H9 (cell line): ENCODE measurements around the gene DOCK1. TPM values are rescaled to one million over a fixed set of nuclear protein-coding genes. Genes with fewer than 3 reads are reported as not detected.

Experiments
- DNase-seq: peaks from one replicate; pipeline ENCODE4 v3.0.0-alpha.2; 2017
- H2AFZ ChIP-seq: one replicate; pipeline ENCODE4 v1.6.1; 2013; ENCODE audit warnings: mild to moderate bottlenecking, low read length, control low read depth, moderate library complexity
- H2AK5ac ChIP-seq: 2 replicates; pipeline ENCODE4 v1.6.1; 2013; ENCODE audit warnings: low read length, control low read depth, mixed read lengths; ENCODE audit not compliant: insufficient read length
- H2BK120ac ChIP-seq: one replicate; pipeline ENCODE4 v1.6.1; 2013; ENCODE audit warnings: low read depth, mild to moderate bottlenecking, low read length, control low read depth, inconsistent platforms; ENCODE audit not compliant: poor library complexity, severe bottlenecking
- H2BK12ac ChIP-seq: 2 replicates; pipeline ENCODE4 v1.6.1; 2013; ENCODE audit warnings: low read length, control low read depth, mixed read lengths, low read depth; ENCODE audit not compliant: insufficient read length
- H2BK15ac ChIP-seq: 2 replicates; pipeline ENCODE4 v1.6.1; 2013; ENCODE audit warnings: low read depth, low read length, control low read depth
- H2BK20ac ChIP-seq: one replicate; pipeline ENCODE4 v1.6.1; 2013; ENCODE audit warnings: low read depth, mild to moderate bottlenecking, low read length, control low read depth, inconsistent platforms; ENCODE audit not compliant: poor library complexity, severe bottlenecking
- H2BK5ac ChIP-seq: 2 replicates; pipeline ENCODE4 v1.6.1; 2013; ENCODE audit warnings: low read length, control low read depth, mixed read lengths; ENCODE audit not compliant: insufficient read length
- H3K14ac ChIP-seq: 2 replicates; pipeline ENCODE4 v1.6.1; 2013; ENCODE audit warnings: low read length, control low read depth; ENCODE audit not compliant: insufficient read depth
- H3K18ac ChIP-seq: 2 replicates; pipeline ENCODE4 v1.6.1; 2013; ENCODE audit warnings: low read depth, mild to moderate bottlenecking, mixed read lengths, low read length, control low read depth; ENCODE audit not compliant: insufficient read length
- H3K23ac ChIP-seq: 2 replicates; pipeline ENCODE4 v1.6.1; 2013; ENCODE audit warnings: low read length, control low read depth, mixed read lengths, low read depth; ENCODE audit not compliant: insufficient read length
- H3K23me2 ChIP-seq: 2 replicates; pipeline ENCODE4 v1.6.1; 2013; ENCODE audit warnings: low read depth, mild to moderate bottlenecking, mixed read lengths, low read length, control low read depth; ENCODE audit not compliant: insufficient read length, poor library complexity, severe bottlenecking
- H3K27ac ChIP-seq: 2 replicates; pipeline ENCODE4 v1.5.1; 2013; ENCODE audit warnings: low read length, control low read depth, mixed read lengths, low read depth; ENCODE audit not compliant: insufficient read length
- H3K27me3 ChIP-seq: 2 replicates; pipeline ENCODE4 v1.6.1; 2013; ENCODE audit warnings: low read length, control low read depth, inconsistent platforms; ENCODE audit not compliant: insufficient read depth
- H3K4ac ChIP-seq: 2 replicates; pipeline ENCODE4 v1.6.1; 2013; ENCODE audit warnings: low read depth, mild to moderate bottlenecking, control low read depth, inconsistent platforms, low read length, moderate library complexity
- H3K4me1 ChIP-seq: 2 replicates; pipeline ENCODE4 v1.6.1; 2013; ENCODE audit warnings: low read length, control low read depth, inconsistent platforms; ENCODE audit not compliant: insufficient read depth
- H3K4me2 ChIP-seq: 2 replicates; pipeline ENCODE4 v1.6.1; 2013; ENCODE audit warnings: low read length, control low read depth, mixed read lengths; ENCODE audit not compliant: insufficient read length, insufficient read depth
- H3K56ac ChIP-seq: 2 replicates; pipeline ENCODE4 v1.6.1; 2013; ENCODE audit warnings: low read depth, mild to moderate bottlenecking, mixed read lengths, low read length, control low read depth; ENCODE audit not compliant: insufficient read length
- H3K79me1 ChIP-seq: 2 replicates; pipeline ENCODE4 v1.6.1; 2013; ENCODE audit warnings: low read depth, mild to moderate bottlenecking, moderate library complexity, low read length, control low read depth, inconsistent platforms; ENCODE audit not compliant: insufficient read depth, poor library complexity, severe bottlenecking
- H3K79me2 ChIP-seq: 2 replicates; pipeline ENCODE4 v1.6.1; 2013; ENCODE audit warnings: low read length, control low read depth, inconsistent platforms; ENCODE audit not compliant: insufficient read depth
- H3K9ac ChIP-seq: 2 replicates; pipeline ENCODE4 v1.6.1; 2013; ENCODE audit warnings: low read length, control low read depth, mixed read lengths; ENCODE audit not compliant: insufficient read length; ENCODE audit errors: extremely low read depth
- H3K9me3 ChIP-seq: one replicate; pipeline ENCODE4 v1.6.1; 2013; ENCODE audit warnings: low read depth, low read length, inconsistent platforms; ENCODE audit not compliant: control insufficient read depth
- H3T11ph ChIP-seq: one replicate; pipeline ENCODE4 v1.6.1; 2013; ENCODE audit warnings: mild to moderate bottlenecking, low read length, control low read depth, inconsistent platforms
- H4K20me1 ChIP-seq: one replicate; pipeline ENCODE4 v1.6.1; 2013; ENCODE audit not compliant: control insufficient read depth, insufficient read length, insufficient read depth
- H4K5ac ChIP-seq: 2 replicates; pipeline ENCODE4 v1.6.1; 2013; ENCODE audit warnings: low read depth, mild to moderate bottlenecking, mixed read lengths, low read length, control low read depth; ENCODE audit not compliant: insufficient read length
- H4K8ac ChIP-seq: replicated peaks from 2 replicates; pipeline ENCODE4 v1.6.1; 2013; ENCODE audit warnings: low read length, control low read depth, mixed read lengths, low read depth; ENCODE audit not compliant: insufficient read length
- H4K91ac ChIP-seq: 2 replicates; pipeline ENCODE4 v1.6.1; 2013; ENCODE audit warnings: low read depth, mild to moderate bottlenecking, moderate library complexity, mixed read lengths, low read length, control low read depth; ENCODE audit not compliant: insufficient read length
- H3K27ac Mint-ChIP-seq, 3 experiments: 2 replicates in 2 of 3; 3 replicates in 1 of 3; pipeline ENCODE4 v1.8.0; 2020 to 2021; ENCODE audit warnings: mixed read lengths in 3 of 3, mild to moderate bottlenecking in 1 of 3, moderate library complexity in 1 of 3
- H3K27me3 Mint-ChIP-seq: 2 replicates; pipeline ENCODE4 v1.8.0; 2021; ENCODE audit warnings: low read depth, mild to moderate bottlenecking, moderate library complexity, mixed read lengths
- H3K36me3 Mint-ChIP-seq, 3 experiments: 2 replicates in 2 of 3; 3 replicates in 1 of 3; pipeline ENCODE4 v1.8.0; 2020 to 2021; ENCODE audit warnings: low read depth in 3 of 3, mixed read lengths in 3 of 3; ENCODE audit not compliant: insufficient read depth in 1 of 3
- H3K4me1 Mint-ChIP-seq, 2 experiments: 2 replicates each; pipeline ENCODE4 v1.8.0; 2020; ENCODE audit warnings: mixed read lengths in 2 of 2
- H3K4me3 Mint-ChIP-seq, 2 experiments: 2 replicates in 1 of 2; 3 replicates in 1 of 2; pipeline ENCODE4 v1.8.0; 2020 to 2021; ENCODE audit warnings: mild to moderate bottlenecking in 2 of 2, mixed read lengths in 2 of 2, moderate library complexity in 1 of 2
- H3K9me3 Mint-ChIP-seq, 2 experiments: 2 replicates in 1 of 2; 3 replicates in 1 of 2; pipeline ENCODE4 v1.8.0; 2020; ENCODE audit warnings: mild to moderate bottlenecking in 2 of 2, mixed read lengths in 2 of 2, moderate library complexity in 1 of 2
- CTCF ChIP-seq: fragments of 200-600 bp; sonication (generic); conservative IDR thresholded peaks from 3 replicates; pipeline ENCODE4 v1.8.0; 2021; ENCODE audit warnings: antibody characterized with exemption, mild to moderate bottlenecking
- WGBS: extraction: QIAGEN DNeasy Blood & Tissue Kit; methylation state at CpG from one replicate; pipeline ENCODE4 v1.1.7; 2013; ENCODE audit warnings: missing lambda C conversion rate, low lambda C conversion rate, mixed read lengths; ENCODE audit not compliant: insufficient read length; ENCODE audit errors: extremely low coverage; 5-methylcytosine and 5-hydroxymethylcytosine counted together
- total RNA-seq: library from RNA; stranded (reverse); gene quantifications from 2 replicates; pipeline ENCODE4 v1.2.1, GENCODE V29; 2021

The DOCK1 gene
- total RNA-seq, 1 experiment from 2014 or later: 57.0 TPM

- Histone ChIP-seq H3K27ac (no peak overlapping the region), H3K4ac (no peak overlapping the region), H3T11ph (no peak overlapping the region), H3K9ac (no peak overlapping the region), H3K4me1 (no peaks in the 10 kb centered on the region), H3K23ac (no peak overlapping the region), H3K9me3 (no peaks in the 10 kb centered on the region), H3K27me3 (no peaks in the 10 kb centered on the region), H3K23me2 (no peaks in the 10 kb centered on the region), H3K79me2 (no peaks in the 10 kb centered on the region), H3K4me2 (no peak overlapping the region), H2BK120ac (no peak overlapping the region), H2BK15ac (no peak overlapping the region), H4K20me1 (no peaks in the 10 kb centered on the region), H2AFZ (no peak overlapping the region), H4K8ac (no peak overlapping the region), H3K18ac (no peak overlapping the region), H2BK12ac (no peak overlapping the region), H2BK20ac (no peak overlapping the region), H3K79me1 (no peaks in the 10 kb centered on the region), H2AK5ac (no peak overlapping the region), H4K5ac (no peak overlapping the region), H3K14ac (no peak overlapping the region), H2BK5ac (no peak overlapping the region), H3K56ac (no peak overlapping the region), H4K91ac (no peak overlapping the region)
- H3K27me3 Mint-ChIP-seq: no peaks in the 10 kb centered on the region; the same call in 1 of the 2 replicates
- DNase-seq: no peak
- WGBS: no CpG with 5 or more reads among the region's 8 CpGs
- no peak overlapping the region for H3K4me3 Mint-ChIP-seq
- no peak overlapping the region for H3K27ac Mint-ChIP-seq
- H3K4me1 Mint-ChIP-seq: no peaks in the 10 kb centered on the region
- no peak for TF ChIP-seq CTCF
- peaks cover 65 to 93% (median 91%) of the 10 kb centered on the region in 3 experiments for H3K36me3 Mint-ChIP-seq
- H3K9me3 Mint-ChIP-seq: peaks cover 0 to 17% of the 10 kb centered on the region in 2 experiments; a peak in 2 of 5 replicates
These were observed 92.8 kb downstream of the DOCK1 start for GRCh38 chr10:126997801-126998590.
